PC-9 (cell line): Measurements from ENCODE around the gene ARIH2.

Experiments used
- EZH2 ChIP-seq: fragments of 200-600 bp; sonication (generic); IDR thresholded peaks from 2 replicates; pipeline ENCODE4 v1.8.0; 2017; ENCODE audit warnings: antibody characterized with exemption, low read depth
- TF ChIP-seq, protein P1 (sequence below): fragments of 200-600 bp; sonication (generic); conservative IDR thresholded peaks from 2 replicates; pipeline ENCODE4 v1.6.1; 2017; ENCODE audit warnings: mixed run types, antibody characterized with exemption, mild to moderate bottlenecking, moderate library complexity

DNA sequence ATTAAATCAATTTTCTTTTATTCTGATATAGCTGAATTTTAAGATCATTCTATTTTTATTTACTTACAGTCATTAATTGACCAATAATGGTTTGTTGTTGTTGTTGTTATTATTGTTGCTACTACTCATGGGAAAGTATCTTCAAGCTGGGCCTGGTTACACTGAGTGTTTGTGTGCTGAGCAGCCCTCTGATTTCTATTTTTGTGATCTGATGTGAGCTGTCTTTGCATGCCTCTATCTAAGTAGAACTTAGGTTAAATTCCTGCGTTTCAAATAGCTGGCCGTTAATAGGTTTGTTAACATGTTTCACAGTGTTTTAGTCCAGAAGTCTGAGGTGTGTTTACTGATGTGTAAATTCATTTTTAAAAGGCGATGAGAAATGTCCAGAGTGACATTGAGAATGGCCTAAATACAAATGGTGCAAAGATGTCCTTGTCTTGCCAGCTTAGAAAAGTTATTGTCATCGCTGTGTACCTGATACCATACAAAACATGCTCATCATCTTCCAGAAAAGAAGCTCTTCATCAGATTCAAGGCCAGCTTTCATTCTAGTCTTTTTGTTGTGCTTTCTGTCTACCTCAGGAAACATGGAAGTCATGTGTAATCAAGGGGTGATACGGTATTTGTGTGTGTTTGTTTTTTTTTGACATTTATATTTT is 15.8 kb downstream of the ARIH2 start:
- TF ChIP-seq, protein P1, sequence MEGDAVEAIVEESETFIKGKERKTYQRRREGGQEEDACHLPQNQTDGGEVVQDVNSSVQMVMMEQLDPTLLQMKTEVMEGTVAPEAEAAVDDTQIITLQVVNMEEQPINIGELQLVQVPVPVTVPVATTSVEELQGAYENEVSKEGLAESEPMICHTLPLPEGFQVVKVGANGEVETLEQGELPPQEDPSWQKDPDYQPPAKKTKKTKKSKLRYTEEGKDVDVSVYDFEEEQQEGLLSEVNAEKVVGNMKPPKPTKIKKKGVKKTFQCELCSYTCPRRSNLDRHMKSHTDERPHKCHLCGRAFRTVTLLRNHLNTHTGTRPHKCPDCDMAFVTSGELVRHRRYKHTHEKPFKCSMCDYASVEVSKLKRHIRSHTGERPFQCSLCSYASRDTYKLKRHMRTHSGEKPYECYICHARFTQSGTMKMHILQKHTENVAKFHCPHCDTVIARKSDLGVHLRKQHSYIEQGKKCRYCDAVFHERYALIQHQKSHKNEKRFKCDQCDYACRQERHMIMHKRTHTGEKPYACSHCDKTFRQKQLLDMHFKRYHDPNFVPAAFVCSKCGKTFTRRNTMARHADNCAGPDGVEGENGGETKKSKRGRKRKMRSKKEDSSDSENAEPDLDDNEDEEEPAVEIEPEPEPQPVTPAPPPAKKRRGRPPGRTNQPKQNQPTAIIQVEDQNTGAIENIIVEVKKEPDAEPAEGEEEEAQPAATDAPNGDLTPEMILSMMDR: no peak
- TF ChIP-seq EZH2: no peak
